ENCODE measurements around the gene MPZL2.

GRCh38 chr11:118239509-118240205 lies 24.4 kb downstream of the MPZL2 start:
- TF ChIP-seq POLR2AphosphoS5 (IDR thresholded peaks at IDR 0.05; ENCODE audit: low read depth, low read length) (no peak), USF1 (IDR thresholded peaks at IDR 0.05; ENCODE audit: borderline replicate concordance, low read depth) (no peak), MXI1 (IDR thresholded peaks at IDR 0.05; ENCODE audit: low read depth, low read length) (no peak), CTCF (IDR thresholded peaks at IDR 0.05) (no peak), MAX (IDR thresholded peaks at IDR 0.05; ENCODE audit: low read depth) (no peak), RFX5 (IDR thresholded peaks at IDR 0.05; ENCODE audit: low read length) (no peak), TAF1 (IDR thresholded peaks at IDR 0.05; ENCODE audit: borderline replicate concordance, low read depth, low read length) (no peak), MEF2A (IDR thresholded peaks at IDR 0.05; ENCODE audit: borderline replicate concordance, low read depth) (no peak), EP300 (IDR thresholded peaks at IDR 0.05; ENCODE audit: borderline replicate concordance in 1 of 2, low read depth in 1 of 2, low read length in 1 of 2) (no peak), TCF12 (IDR thresholded peaks at IDR 0.05) (no peak), GABPA (IDR thresholded peaks at IDR 0.05; ENCODE audit: low read depth) (no peak), NFIC (IDR thresholded peaks at IDR 0.05; ENCODE audit: borderline replicate concordance) (no peak), GATA2 (CRISPR knock-in tag; IDR thresholded peaks at IDR 0.05) (no peak), ZBTB33 (IDR thresholded peaks at IDR 0.05; ENCODE audit: borderline replicate concordance, low read depth) (no peak)

Measured in SK-N-SH (cell line).